ENCODE data around the gene IGSF9. TPM values are rescaled to one million over a fixed set of nuclear protein-coding genes. Genes with fewer than 3 reads are reported as not detected.

The IGSF9 gene
- total RNA-seq (2022; extraction: Qiagen RNA extraction) = 0.13 to 0.26 TPM (median 0.23 TPM) in 5 replicates

GRCh38 chr1:159945483-159946241, at the start of gene IGSF9:
Gene IGSF9 (minus strand): TSS chr1:159945613. CDS start chr1:159943454, 2,159 bp downstream.

GRCh38 chr1:159953536-159954515, 8.4 kb upstream of the IGSF9 start, which contains the start of gene SLAMF9:
Gene SLAMF9 (minus strand): TSS chr1:159954237. CDS start chr1:159954137, 100 bp downstream.

GRCh38 chr1:159924791-159925718, 20.4 kb downstream of the IGSF9 start, which contains the start of gene TAGLN2:
Gene TAGLN2 (minus strand): TSS chr1:159925507. CDS start chr1:159920509, 4,998 bp downstream.

GRCh38 chr1:159900086-159900680, 45.2 kb downstream of the IGSF9 start, which contains the start of gene CFAP45:
Gene CFAP45 (minus strand): TSS chr1:159900165. CDS start chr1:159900098, 67 bp downstream.

Other genes starting within 250 kb of the IGSF9 start
- gene CRP, start 231.0 kb downstream of the IGSF9 start, total RNA-seq (2022; extraction: Qiagen RNA extraction) = not detected in 5 replicates
- gene DUSP23, start 164.7 kb downstream of the IGSF9 start, total RNA-seq (2022; extraction: Qiagen RNA extraction) = 62.5 to 80.5 TPM (median 77.7 TPM) in 5 replicates
- not detected in 5 replicates for gene FCRL6, start 143.3 kb downstream of the IGSF9 start, total RNA-seq (2022; extraction: Qiagen RNA extraction)
- gene SLAMF8, start 118.7 kb downstream of the IGSF9 start, total RNA-seq (2022; extraction: Qiagen RNA extraction) = 0.08 to 0.27 TPM (median 0.22 TPM) in 5 replicates
- 0.17 TPM in 1 of 5 replicates, not detected in the others for gene VSIG8, start 83.0 kb downstream of the IGSF9 start, total RNA-seq (2022; extraction: Qiagen RNA extraction)
- 0.73 to 1.1 TPM (median 0.92 TPM) in 5 replicates for gene CFAP45, start 45.4 kb downstream of the IGSF9 start, total RNA-seq (2022; extraction: Qiagen RNA extraction)
- gene TAGLN2, start 20.1 kb downstream of the IGSF9 start, total RNA-seq (2022; extraction: Qiagen RNA extraction) = 990 to 1,051 TPM (median 1,033 TPM) in 5 replicates
- 0.12 to 0.94 TPM (median 0.49 TPM) in 5 replicates for gene SLAMF9, start 8.6 kb upstream of the IGSF9 start, total RNA-seq (2022; extraction: Qiagen RNA extraction)
- gene PIGM, start 86.4 kb upstream of the IGSF9 start, total RNA-seq (2022; extraction: Qiagen RNA extraction) = 3.8 to 4.4 TPM (median 4.2 TPM) in 5 replicates
- not detected in 5 replicates for gene KCNJ10, start 124.5 kb upstream of the IGSF9 start, total RNA-seq (2022; extraction: Qiagen RNA extraction)
- not detected in 5 replicates for gene KCNJ9, start 135.9 kb upstream of the IGSF9 start, total RNA-seq (2022; extraction: Qiagen RNA extraction)
- 6.4 to 10.7 TPM (median 9.3 TPM) in 5 replicates for gene IGSF8, start 153.0 kb upstream of the IGSF9 start, total RNA-seq (2022; extraction: Qiagen RNA extraction)
- 0.04 to 0.10 TPM (median 0.05 TPM) in 5 replicates for gene ATP1A2, start 170.1 kb upstream of the IGSF9 start, total RNA-seq (2022; extraction: Qiagen RNA extraction)
- gene ATP1A4, start 206.0 kb upstream of the IGSF9 start, total RNA-seq (2022; extraction: Qiagen RNA extraction) = not detected in 5 replicates
- not detected in 5 replicates for gene CASQ1, start 245.0 kb upstream of the IGSF9 start, total RNA-seq (2022; extraction: Qiagen RNA extraction)

Measured in A549 treated with Mapracorat at 1 μM for 4 hours (cell line).